HCEC 1CT (cell line): Measurements from ENCODE around the gene SH3RF2.
"Not testable (repeated sequence)": the region's sequence is repeated elsewhere in the genome, so short reads cannot be mapped to it uniquely, and the experiment has no call there.

Experiments used
- DNase-seq: peaks from one replicate; pipeline ENCODE4 v3.0.0-alpha.2; 2017

SH3RF2 gene

GRCh38 chr5:145951071-145951470 lies 14.7 kb downstream of the SH3RF2 start:
- no peak for DNase-seq

- no peak for DNase-seq
Observed at GRCh38 chr5:145953202-145953601, 16.8 kb downstream of the SH3RF2 start.

GRCh38 chr5:145954140-145954539 lies 17.8 kb downstream of the SH3RF2 start:
- DNase-seq, result not testable (repeated sequence)

- no peak for DNase-seq
Observed at GRCh38 chr5:145957388-145957787, 21.0 kb downstream of the SH3RF2 start.

- no peak for DNase-seq
Observed at GRCh38 chr5:145958436-145958835, 22.1 kb downstream of the SH3RF2 start.

- no peak for DNase-seq
Observed at GRCh38 chr5:145960166-145960565, 23.8 kb downstream of the SH3RF2 start.

- DNase-seq, result no peak
Observed at GRCh38 chr5:145960848-145961600, 24.6 kb downstream of the SH3RF2 start.

- DNase-seq, result no peak
Observed at GRCh38 chr5:145962001-145962400, 25.6 kb downstream of the SH3RF2 start.

- DNase-seq, result not testable (repeated sequence)
Observed at GRCh38 chr5:145964008-145964407, 27.6 kb downstream of the SH3RF2 start.

- no peak for DNase-seq
Observed at GRCh38 chr5:145965804-145966203, 29.4 kb downstream of the SH3RF2 start.

- no peak for DNase-seq
Observed at GRCh38 chr5:145967296-145967695, 30.9 kb downstream of the SH3RF2 start.

- no peak for DNase-seq
Observed at GRCh38 chr5:145968970-145969713, 32.8 kb downstream of the SH3RF2 start.

GRCh38 chr5:145969714-145970092 lies 33.3 kb downstream of the SH3RF2 start:
- no peak for DNase-seq

GRCh38 chr5:145971108-145971507 lies 34.7 kb downstream of the SH3RF2 start:
- DNase-seq, result no peak

GRCh38 chr5:145971701-145972100 lies 35.3 kb downstream of the SH3RF2 start:
- no peak for DNase-seq

- DNase-seq, result no peak
Observed at GRCh38 chr5:145975001-145975360, 38.6 kb downstream of the SH3RF2 start.

- peak; percentile 51 for DNase-seq
Observed at GRCh38 chr5:145975361-145976066, 39.1 kb downstream of the SH3RF2 start.

- DNase-seq, result no peak
Observed at GRCh38 chr5:145976431-145977155, 40.2 kb downstream of the SH3RF2 start.

GRCh38 chr5:145978171-145978570 lies 41.8 kb downstream of the SH3RF2 start:
- no peak for DNase-seq

GRCh38 chr5:145978708-145979107 lies 42.3 kb downstream of the SH3RF2 start:
- no peak for DNase-seq

- no peak for DNase-seq
Observed at GRCh38 chr5:145979270-145980223, 43.2 kb downstream of the SH3RF2 start.

GRCh38 chr5:145980259-145980658 lies 43.9 kb downstream of the SH3RF2 start:
- DNase-seq, result no peak
